GM12801 (cell line): ENCODE results near the gene PCSK6.

Experiments used
- TF ChIP-seq, protein P1 (sequence below): IDR thresholded peaks from one replicate; pipeline ENCODE4 v1.5.1; 2011; ENCODE audit warnings: control low read depth; ENCODE audit not compliant: insufficient read length; ENCODE audit errors: extremely low read depth

PCSK6 gene

DNA sequence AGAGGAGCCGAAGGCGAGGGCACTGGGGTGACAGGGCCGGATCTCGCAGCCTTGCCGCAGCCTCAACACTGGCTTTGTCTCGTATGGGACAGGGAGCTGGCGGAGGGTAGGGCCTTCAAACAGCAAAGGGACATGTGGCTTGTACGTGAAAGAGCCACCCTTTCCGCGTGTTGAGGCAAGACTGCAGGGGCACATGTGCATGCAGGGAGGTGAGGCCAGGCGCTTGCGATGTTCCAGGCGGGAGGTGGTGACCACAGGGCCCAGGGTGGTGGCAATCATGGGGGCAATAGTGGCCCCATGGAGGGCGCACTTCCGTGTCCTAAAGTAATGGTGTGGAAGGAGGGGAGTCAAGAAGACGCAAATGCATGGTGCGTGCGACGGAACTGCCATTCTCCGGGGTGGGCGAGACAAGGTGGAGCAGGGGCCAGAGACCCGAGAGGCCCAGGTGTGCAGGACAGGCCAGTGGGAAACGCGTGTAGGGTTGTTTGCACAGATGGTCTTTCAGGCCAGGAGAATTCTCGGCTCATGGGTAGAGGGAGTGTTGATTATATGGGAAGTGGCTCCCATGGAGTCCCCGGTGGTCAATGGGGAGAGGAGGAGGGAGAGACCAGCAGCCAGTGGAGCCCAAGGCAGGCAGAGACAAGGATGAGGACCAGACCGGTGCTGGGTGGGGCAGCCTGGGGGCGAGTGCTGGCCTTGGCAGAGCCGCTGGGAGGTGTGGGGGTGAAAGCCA is 45.8 kb upstream of the PCSK6 start:
- TF ChIP-seq, protein P1, sequence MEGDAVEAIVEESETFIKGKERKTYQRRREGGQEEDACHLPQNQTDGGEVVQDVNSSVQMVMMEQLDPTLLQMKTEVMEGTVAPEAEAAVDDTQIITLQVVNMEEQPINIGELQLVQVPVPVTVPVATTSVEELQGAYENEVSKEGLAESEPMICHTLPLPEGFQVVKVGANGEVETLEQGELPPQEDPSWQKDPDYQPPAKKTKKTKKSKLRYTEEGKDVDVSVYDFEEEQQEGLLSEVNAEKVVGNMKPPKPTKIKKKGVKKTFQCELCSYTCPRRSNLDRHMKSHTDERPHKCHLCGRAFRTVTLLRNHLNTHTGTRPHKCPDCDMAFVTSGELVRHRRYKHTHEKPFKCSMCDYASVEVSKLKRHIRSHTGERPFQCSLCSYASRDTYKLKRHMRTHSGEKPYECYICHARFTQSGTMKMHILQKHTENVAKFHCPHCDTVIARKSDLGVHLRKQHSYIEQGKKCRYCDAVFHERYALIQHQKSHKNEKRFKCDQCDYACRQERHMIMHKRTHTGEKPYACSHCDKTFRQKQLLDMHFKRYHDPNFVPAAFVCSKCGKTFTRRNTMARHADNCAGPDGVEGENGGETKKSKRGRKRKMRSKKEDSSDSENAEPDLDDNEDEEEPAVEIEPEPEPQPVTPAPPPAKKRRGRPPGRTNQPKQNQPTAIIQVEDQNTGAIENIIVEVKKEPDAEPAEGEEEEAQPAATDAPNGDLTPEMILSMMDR = no peak

DNA sequence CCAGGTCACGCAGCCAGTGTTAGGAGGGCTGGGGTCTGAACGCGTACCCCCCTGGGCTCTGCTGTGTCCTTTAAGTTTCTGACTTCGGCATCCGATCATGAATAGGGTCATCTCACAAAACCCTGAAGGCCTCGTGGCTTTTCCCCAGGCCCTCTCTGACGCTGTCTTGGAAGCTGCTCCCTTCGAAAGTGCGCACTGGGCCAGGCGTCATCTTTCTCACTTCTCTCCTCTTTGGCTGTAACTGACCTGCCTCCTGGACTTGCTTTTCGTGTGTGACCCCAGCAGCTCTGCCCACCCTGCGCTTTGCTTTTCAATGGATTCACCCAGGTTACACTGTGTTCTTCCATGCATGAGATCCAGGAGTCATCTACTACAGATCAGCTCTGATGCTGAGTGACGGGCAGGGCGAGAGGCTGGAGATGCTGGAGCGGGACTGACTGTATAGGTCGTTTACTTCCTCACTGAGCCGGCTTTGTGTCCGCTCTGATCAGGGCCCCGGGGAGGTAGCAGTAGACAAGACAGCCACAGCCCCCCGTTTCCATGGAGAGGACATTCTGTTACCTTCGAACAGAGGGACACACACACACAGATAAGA is 45.0 kb upstream of the PCSK6 start:
- TF ChIP-seq, protein P1 = no peak

DNA sequence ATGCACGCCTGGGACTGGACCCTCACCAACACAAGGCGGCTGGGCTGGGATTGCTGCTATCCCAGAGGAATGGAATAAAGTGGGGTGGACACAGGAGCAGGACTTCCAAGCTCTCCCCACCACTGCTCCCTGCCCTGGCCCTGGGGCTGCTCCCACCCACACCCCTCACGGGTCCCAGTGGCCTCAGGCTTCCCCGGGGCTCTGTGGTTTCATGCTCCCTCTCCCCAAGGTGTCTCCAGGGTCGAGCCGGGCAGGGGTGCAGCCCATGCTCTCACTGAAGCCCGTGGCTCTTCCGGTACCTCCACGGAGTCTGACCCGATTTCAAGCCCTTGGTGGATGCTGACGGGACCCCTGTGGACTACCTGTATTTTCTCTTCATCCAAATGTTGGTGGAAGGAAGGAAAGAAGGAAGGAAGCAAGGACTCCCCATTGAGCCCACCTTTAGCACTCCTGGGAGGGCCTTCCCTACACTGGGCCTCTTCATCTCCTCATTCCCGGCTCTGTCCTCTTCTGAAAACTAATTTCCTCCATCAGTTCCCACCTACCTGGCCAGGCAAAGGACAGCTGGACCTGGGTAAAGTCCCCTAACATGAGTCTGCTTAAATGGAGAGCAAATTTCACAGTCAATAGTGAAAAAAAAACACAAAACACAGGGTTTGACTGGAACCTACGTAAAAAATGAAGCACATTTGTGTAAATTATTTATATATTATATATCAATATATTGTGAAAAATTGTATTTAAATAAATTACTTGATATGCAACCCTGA is 44.0 kb upstream of the PCSK6 start:
- TF ChIP-seq, protein P1 = no peak

DNA sequence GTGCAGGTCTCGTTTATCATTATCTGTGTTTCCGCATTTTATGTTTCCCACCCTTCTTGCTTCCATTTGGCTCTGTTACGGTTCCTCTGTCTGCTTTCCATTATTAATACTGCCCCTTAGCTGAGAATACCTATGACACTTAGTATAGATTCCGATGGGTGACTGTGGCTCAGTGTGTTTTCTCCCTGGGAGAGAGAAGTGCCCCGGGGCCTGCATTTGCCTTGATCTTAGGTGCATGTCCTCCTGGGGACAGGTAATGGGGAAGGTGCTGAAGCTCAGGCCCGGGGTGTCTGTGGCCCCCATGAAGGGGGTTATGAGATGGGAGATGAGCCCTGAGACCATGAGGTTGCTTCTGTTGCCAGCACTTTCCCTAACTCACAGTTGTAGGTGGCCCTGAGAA is 43.4 kb upstream of the PCSK6 start:
- TF ChIP-seq, protein P1 = no peak

DNA sequence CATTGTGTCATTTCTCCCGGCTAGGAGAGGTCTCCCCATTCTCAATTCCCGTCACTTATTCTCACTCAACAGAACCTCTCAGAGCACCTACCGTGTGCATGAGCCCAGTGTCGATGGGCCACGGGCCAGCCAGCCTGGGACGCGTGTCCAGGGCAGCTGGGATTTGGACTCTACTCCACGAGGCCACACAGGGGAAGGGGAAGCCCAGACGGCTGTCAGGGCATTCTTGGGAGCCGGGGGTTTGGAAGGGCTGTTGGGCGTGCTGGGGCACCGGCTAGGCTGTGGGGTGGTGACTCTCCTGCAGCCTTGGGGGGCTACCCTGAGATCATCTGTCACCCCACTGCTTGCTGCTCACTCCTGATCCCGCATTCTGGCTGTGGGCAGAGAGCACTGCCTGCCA is 41.7 kb upstream of the PCSK6 start:
- TF ChIP-seq, protein P1 = no peak

DNA sequence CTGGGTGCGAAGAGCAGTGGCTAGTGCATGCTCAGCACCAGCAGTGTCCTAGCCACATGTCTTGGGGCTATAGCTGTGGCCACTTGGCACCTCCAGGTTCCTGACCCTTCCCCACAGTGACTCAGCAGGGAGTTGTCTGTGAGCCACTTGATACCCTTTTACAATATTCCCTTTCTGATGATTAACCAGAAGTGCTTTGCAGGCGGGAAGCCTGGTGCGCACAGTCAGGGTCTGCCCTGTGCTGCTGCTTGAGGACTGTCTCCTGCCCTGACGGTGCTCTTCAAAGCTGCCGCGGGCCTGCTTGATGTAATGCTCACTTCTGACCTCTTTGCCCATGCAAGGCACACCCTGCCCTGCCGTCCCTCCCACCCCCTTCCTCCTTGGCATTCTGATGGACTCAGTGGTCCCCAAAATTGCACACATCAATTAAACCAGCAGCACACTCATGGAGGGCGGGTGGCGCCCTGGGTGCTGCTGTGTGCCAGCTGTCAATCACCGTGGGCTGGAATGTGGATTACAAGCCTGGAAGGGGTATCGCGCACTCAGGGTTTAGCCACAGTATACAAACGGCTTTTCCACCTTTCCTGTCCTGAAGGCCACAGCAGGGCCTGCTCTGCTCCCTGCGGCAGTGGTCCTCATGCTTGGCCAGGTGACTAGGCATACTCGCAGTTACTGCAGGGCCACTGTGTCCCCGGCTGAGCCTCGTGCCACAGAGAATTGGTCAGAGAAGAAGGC is 40.9 kb upstream of the PCSK6 start:
- TF ChIP-seq, protein P1 = no peak

DNA sequence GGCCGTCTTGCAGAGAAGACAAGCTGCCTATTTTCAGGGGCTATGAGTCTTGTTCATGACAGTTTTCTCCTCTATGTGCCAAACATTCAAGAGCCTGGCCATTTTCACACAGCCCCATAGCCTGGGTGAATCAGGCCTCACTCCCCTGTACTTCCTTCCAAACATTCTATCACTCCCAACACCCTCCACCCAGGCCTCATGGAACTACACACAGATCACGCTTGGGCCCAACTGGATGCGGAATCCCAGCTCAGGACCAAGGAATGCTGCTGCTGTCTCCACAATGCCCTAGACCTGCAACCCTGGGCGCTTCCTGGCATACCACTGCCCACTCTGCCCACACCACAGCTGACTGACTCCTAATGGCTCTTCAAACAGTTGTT is 39.4 kb upstream of the PCSK6 start:
- TF ChIP-seq, protein P1 = no peak
